A673 (cell line): ENCODE results near the gene KRT82. TPM values are rescaled to one million over a fixed set of nuclear protein-coding genes. Genes with fewer than 3 reads are reported as not detected.
A peak's percentile ranks its signal among the peaks of the same experiment; 100 is the strongest.

ENCODE experiments used
- BruUV-seq: library from RNA; stranded (reverse); fragments of 400-500 nt; replicated peaks from 2 replicates; lab custom pipeline; 2021; lab: Mats Ljungman, UMichigan
- CTCF ChIA-PET: fragments of 300-600 bp; sonication (Branson Sonifier 250); formaldehyde crosslinking; loops from one replicate; lab custom pipeline; 2022; ENCODE audit warnings: antibody characterized with exemption; lab: Charles Lee
- POLR2A ChIA-PET: fragments of 300-600 bp; sonication (Branson Sonifier 250); formaldehyde crosslinking; loops from one replicate; lab custom pipeline; 2022; ENCODE audit warnings: antibody characterized with exemption; ENCODE audit not compliant: low non-redundant PET; lab: Charles Lee
- DNase-seq: peaks from one replicate; pipeline ENCODE4 v3.0.0-alpha.2; 2015; ENCODE audit warnings: low spot score
- H3K27ac ChIP-seq: fragments of 200-600 bp; sonication (generic); 2 replicates; pipeline ENCODE4 v1.5.1; 2016; ENCODE audit warnings: mixed run types, low read depth, mild to moderate bottlenecking, mixed read lengths, antibody characterized with exemption, low read length; ENCODE audit not compliant: poor library complexity, severe bottlenecking
- H3K27me3 ChIP-seq: fragments of 200-600 bp; sonication (generic); replicated peaks from 2 replicates; pipeline ENCODE4 v1.6.1; 2017; ENCODE audit warnings: mixed run types, low read depth, mild to moderate bottlenecking, mixed read lengths, antibody characterized with exemption, low read length; ENCODE audit not compliant: insufficient read depth, poor library complexity
- H3K36me3 ChIP-seq: fragments of 200-600 bp; sonication (generic); 2 replicates; pipeline ENCODE4 v1.6.1; 2016; ENCODE audit warnings: mixed run types, mild to moderate bottlenecking, mixed read lengths, antibody characterized with exemption, low read length; ENCODE audit not compliant: insufficient read depth, poor library complexity, severe bottlenecking
- H3K4me1 ChIP-seq: fragments of 200-600 bp; sonication (generic); 2 replicates; pipeline ENCODE4 v1.6.1; 2017; ENCODE audit warnings: mixed run types, mild to moderate bottlenecking, mixed read lengths, antibody characterized with exemption, low read length; ENCODE audit not compliant: insufficient read depth, poor library complexity, severe bottlenecking
- H3K4me3 ChIP-seq: fragments of 200-600 bp; sonication (generic); 2 replicates; pipeline ENCODE4 v1.5.1; 2016; ENCODE audit warnings: low read depth, mixed run types, mild to moderate bottlenecking, mixed read lengths, low read length; ENCODE audit not compliant: poor library complexity, severe bottlenecking
- H3K9me3 ChIP-seq: fragments of 200-600 bp; sonication (generic); 2 replicates; pipeline ENCODE4 v1.6.1; 2016; ENCODE audit warnings: mixed run types, low read depth, mild to moderate bottlenecking, mixed read lengths, antibody characterized with exemption, low read length; ENCODE audit not compliant: poor library complexity, severe bottlenecking
- CTCF ChIP-seq: fragments of 300-800, 200-600 bp; sonication (generic); conservative IDR thresholded peaks from 2 replicates; pipeline ENCODE4 v1.5.1; 2017; ENCODE audit warnings: low read depth, mild to moderate bottlenecking, antibody characterized with exemption, low read length, moderate library complexity, mixed read lengths
- EZH2 ChIP-seq: fragments of 200-600 bp; sonication (generic); IDR thresholded peaks from 2 replicates; pipeline ENCODE4 v1.6.1; 2017; ENCODE audit warnings: borderline replicate concordance, low read depth, mild to moderate bottlenecking, mixed read lengths, antibody characterized with exemption, low read length; ENCODE audit not compliant: poor library complexity, severe bottlenecking
- intact Hi-C: fragments of 100-400 bp; cut with micrococcal nuclease; formaldehyde crosslinking; loops from one replicate; pipeline ENCODE4 v1.10.0; 2022; ENCODE audit not compliant: unreplicated experiment
- total RNA-seq: library from RNA; stranded (reverse); gene quantifications from 2 replicates; pipeline ENCODE4 v1.2.3, GENCODE V29; 2021

The KRT82 gene
- total RNA-seq, 1 experiment from 2014 or later = not detected

DNA sequence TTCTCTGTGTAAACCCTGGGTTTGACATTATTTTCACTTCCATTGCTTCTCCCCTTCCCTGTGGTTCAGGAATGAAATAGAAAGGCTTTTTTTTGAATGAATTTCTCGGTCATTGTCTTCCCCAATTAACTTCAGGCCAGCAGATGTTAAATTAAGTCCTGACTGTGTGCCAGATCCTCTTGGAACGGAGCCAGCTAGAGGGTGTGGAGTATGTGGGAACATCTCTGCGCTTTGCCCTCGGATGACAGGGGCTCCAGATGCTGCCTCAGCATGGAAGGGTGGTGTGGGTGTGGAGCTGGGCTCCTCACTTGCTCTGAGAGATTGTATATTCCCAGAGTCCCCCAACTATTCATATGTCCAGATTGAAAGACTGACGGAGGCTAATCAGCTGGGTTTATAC lies 51.9 kb downstream of the KRT82 start:
- ChIA-PET POLR2A (no interaction called here), CTCF (interaction anchor here (0.6 kb wide), 1 partner anchor 285 kb away, joined by 3 read pairs; no protein-coding TSS in a partner anchor)
- Histone ChIP-seq H3K9me3 (no peaks in the 10 kb centered on the region), H3K4me1 (peaks cover 11% of the 10 kb centered on the region), H3K27me3 (no peaks in the 10 kb centered on the region), H3K4me3 (no peak overlapping the region), H3K36me3 (no peaks in the 10 kb centered on the region), H3K27ac (no peak overlapping the region)
- intact Hi-C loops = no loop called here
- peak; percentile 63 for DNase-seq
- TF ChIP-seq EZH2 = no peak
- BruUV-seq = no TSS peak

DNA sequence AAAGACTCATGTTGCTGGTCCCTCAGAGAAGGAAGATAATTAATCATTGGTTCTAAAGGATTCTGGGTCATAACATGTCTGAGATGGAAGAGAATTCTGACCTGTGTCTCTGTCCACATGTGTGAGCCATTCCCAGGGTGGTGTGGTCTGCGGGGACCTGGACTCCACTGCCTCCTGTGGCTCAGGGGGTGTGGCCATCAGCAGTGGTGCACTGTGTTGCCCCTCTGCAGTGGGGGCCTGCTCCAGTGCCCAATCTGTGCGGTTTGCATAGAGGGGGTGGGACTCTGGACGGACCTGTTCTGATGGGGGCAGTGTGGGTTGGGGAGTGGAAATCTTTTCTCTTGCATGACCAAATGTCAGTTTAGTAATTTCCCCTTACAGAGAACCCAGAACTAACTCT lies 52.4 kb downstream of the KRT82 start:
- no TSS peak for BruUV-seq
- TF ChIP-seq EZH2 (no peak), CTCF (no peak)
- no peaks in the 10 kb centered on the region for H3K36me3 ChIP-seq
- ChIA-PET CTCF (interaction anchor here (0.6 kb wide), 1 partner anchor 285 kb away, joined by 3 read pairs; no protein-coding TSS in a partner anchor), POLR2A (no interaction called here)
- H3K27me3 ChIP-seq = no peaks in the 10 kb centered on the region
- no peaks in the 10 kb centered on the region for H3K9me3 ChIP-seq
- H3K27ac ChIP-seq = no peak overlapping the region
- H3K4me1 ChIP-seq = peaks cover 7% of the 10 kb centered on the region
- intact Hi-C loops = no loop called here
- no peak overlapping the region for H3K4me3 ChIP-seq
- no peak for DNase-seq

DNA sequence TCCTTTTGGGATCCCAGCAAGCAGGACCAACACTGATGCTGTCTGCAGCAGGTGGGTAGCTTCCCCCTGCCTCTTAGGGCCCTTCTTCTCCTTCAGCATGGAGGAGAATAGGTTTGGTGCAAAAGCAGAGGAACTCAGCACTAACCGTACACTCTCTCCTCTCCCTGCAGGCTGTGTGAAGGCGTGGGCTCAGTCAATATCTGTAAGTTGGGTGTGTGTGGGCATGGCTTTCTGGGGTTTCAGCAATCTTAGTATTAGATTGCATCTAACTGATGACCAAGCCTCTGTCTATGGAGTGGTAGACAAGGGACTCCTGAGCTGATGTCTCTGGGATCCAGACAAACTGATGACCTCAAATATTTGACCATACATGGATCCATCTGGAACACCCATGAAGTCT lies 53.2 kb downstream of the KRT82 start:
- no peak for DNase-seq
- intact Hi-C loops = no loop called here
- Histone ChIP-seq H3K27me3 (no peaks in the 10 kb centered on the region), H3K4me3 (no peak overlapping the region), H3K27ac (no peak overlapping the region), H3K4me1 (no peaks in the 10 kb centered on the region), H3K9me3 (no peaks in the 10 kb centered on the region), H3K36me3 (no peaks in the 10 kb centered on the region)
- no TSS peak for BruUV-seq
- TF ChIP-seq EZH2 (no peak), CTCF (no peak)
- ChIA-PET POLR2A (no interaction called here), CTCF (no interaction called here)
